Activated CD4-positive, CD25-positive, alpha-beta regulatory T cell treated with anti-CD3 and anti-CD28 coated beads, Interleukin-2, amount 50 U/mL, for 72 hours (primary cell): ENCODE results near the gene OCA2.

ENCODE experiments used
- DNase-seq: peaks from one replicate; pipeline ENCODE4 v3.0.0; 2021

OCA2 gene

GRCh38 chr15:27933562-27933961 is 165.6 kb downstream of the OCA2 start:
- no peak for DNase-seq

DNA sequence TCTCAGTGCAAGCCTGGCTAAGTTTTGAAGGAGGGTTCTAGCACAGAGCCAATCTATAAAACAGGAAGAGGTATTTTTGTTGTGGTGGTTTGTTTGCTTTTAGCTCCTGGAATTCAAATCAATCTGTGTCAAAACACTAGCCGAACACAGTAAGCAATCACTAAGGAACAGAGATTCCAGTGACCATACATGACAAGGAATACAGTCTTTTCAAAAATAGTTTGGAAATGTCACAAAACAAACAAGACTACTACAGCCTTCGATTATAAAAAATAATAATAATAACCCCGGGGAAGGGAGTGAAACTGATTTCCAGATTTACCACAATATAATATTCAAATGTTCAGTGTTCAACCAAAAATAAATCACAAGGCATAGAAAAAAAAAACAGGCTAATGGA is 166.5 kb downstream of the OCA2 start:
- DNase-seq = no peak

GRCh38 chr15:27928386-27928785 is 170.7 kb downstream of the OCA2 start:
- DNase-seq = no peak

DNA sequence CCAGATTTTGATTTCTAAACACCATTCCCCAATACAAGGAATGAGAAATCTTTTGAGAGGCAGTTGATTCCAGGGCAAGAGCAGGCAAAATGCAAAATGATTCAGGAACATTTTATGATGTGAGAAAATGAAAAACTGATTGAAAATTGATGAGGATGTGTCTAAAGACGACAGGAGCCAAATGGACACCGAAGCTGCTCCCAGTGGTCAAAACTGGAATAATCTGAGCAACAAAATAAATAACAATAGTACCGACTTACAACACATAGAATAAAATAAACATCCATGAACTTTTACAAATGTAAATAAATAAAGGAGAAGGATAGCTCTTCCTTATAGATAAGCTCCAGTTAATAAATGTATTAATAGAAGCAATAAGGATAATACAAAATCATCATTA is 186.8 kb downstream of the OCA2 start:
- no peak for DNase-seq

DNA sequence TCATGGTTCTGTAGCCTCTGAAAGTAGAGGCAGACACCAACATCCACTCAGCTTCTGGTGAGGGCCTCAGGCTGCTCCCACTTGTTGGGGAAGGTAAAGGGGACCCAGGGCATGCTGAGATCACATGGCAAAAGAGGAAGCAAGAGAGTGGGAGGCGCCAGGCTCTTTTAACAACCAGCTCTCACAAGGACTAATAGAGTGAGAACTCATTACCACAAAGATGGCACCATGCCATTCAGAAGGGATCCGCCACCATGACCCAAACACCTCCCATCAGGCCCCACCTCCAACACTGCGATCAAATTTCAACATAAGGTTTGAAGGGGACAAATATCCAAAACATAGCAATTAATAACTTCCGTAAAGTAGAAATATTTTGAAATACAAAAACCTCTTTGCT is 192.3 kb downstream of the OCA2 start:
- no peak for DNase-seq

DNA sequence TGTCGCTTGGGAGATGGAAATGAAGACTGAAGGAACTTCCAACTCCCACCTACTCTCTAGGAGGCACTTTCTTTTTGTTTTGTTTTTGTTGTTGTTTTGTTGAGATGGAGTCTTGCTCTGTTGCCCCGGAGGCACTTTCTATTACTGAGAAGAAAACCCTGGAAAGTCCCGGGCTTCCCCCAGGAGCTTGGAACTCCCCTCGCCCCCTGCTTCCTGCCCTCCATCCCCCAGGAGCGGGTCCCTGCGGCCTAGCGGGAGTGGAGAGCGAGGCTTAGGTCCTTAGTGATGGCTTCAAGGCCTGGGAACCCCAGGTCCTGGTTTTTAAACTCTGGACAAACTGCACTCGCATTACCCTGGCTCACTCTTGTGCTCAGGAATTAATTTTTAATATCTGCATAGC is 195.7 kb downstream of the OCA2 start:
- no peak for DNase-seq

GRCh38 chr15:27902680-27903385 is 196.3 kb downstream of the OCA2 start:
- no peak for DNase-seq

DNA sequence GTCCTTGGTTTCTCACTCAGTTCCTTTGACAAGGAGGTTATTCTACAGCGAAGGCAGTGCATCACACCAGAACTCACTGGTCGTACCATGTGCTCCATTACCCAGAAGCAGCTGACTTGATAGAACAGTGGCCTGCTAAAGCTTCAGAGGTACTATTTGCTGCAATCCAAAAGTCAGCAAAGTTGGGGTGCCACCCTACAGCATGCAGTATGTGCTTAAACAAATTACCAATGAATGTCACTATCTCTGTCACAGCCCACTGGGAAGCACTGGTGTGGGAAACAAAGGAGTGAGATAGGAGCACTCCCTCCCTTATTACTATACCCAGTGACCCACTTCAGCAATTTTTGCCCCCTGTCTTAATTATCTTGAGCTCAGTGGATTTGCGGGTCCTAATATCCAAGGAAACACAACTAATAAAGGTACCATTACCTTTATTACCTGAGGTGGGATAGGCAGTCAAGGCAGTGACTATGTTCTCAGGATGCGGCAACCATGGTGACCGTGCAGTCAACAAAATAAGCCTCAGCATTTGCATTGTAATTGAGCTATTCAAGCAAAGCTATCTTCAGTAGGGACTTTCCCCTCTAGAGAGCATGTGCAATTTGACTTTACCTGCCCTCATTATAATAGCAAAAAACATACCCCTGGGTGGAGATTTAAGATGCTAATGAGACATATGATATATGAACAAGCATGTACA is 199.4 kb downstream of the OCA2 start:
- no peak for DNase-seq

- no peak for DNase-seq
These were observed 201.6 kb downstream of the OCA2 start for GRCh38 chr15:27897481-27897880.

GRCh38 chr15:27894645-27895044 is 204.5 kb downstream of the OCA2 start:
- DNase-seq = no peak

- DNase-seq = no peak
These were observed 209.9 kb downstream of the OCA2 start for GRCh38 chr15:27889258-27889657.

DNA sequence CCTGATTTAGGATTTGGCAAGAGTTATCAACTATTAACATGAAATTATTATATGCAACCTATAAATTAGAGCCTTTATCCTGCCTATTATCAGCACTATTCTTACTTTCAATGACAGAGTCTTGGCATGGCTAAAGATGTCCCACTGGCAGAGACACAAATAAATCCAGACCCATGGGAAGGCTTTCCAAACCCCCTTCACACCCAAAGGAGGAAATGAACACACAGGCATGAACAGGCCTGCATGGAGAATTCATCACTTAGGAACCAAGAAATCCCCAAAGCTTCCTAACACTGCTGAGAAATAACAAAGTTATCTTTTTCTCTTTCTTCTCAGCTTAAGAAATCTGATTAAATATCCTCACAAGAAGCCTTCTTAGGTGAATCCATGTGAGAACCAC is 213.9 kb downstream of the OCA2 start:
- no peak for DNase-seq

DNA sequence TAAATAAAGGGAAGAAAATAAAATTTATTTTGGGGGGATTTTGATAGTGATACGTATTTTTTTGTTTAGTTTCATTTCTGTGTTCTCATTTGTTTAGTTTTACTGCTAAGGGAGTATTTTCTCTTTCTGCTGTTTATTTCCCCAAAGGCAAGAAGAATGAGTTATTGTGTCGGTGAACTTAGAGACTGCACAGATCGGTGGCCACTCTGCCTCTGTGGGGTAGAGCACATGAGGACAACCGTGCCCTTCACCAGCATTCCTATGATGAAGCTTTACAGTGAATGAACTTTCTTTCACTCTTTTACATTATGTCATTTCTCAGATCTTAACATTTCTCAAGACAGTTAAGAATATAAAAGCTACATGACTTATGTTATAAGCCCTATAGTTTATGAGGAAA is 214.4 kb downstream of the OCA2 start:
- DNase-seq = no peak

DNA sequence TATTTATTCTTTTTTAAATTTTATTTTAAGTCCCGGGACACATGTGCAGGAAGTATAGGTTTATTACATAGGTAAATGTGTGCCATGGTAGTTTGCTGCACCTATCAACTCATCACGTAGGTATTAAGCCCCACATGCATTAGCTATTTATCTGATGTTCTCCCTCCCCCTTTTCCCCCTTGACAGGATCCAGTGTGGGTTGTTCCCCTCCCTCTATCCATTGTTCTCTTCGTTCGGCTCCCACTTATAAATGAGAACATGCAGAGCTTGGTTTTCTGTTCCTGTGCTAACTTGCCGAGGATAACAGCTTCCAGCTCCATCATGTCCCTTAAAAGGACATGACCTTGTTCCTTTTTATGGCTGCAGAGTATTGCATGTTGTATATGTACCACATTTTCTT is 220.3 kb downstream of the OCA2 start:
- no peak for DNase-seq

DNA sequence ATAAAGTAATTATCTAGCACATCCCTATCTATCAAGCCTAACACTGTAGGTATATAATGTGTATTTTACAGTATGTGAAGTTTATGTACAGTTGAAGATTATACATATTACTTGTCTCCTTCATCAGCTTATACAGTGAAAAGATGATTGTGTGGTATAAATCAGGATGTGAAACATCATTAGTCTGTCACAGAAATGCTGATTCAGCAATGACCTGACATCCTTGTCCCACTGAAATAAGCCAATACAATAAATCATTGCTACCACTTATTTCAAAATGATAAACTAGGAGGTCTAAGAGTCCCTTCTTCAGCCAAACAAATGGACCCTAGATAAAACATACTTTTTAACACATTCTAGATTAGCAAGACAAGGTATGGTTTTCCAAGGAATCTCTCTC is 225.3 kb downstream of the OCA2 start:
- no peak for DNase-seq

- no peak for DNase-seq
These were observed 226.1 kb downstream of the OCA2 start for GRCh38 chr15:27873039-27873438.

DNA sequence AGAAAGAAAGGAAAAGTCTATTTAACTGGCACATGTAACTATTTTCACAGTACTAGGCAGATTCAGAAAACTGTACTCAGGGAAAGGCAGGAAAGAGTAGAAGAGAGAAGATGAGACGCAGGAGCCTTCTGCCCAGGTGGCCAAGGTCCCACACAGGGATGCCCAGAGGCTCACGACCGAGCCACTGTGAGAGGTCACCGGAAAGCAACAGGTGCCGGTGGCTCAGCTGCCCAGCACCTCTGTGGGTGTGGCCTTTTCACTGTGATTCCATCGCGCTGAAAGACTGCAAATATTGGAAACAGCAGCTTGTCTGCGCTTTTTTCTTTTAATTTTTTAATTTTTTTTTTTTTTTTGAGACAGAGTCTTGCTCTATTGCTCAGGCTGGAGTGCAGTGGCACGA is 226.8 kb downstream of the OCA2 start:
- DNase-seq = no peak

- no peak for DNase-seq
These were observed 227.2 kb downstream of the OCA2 start for GRCh38 chr15:27871902-27872260.

DNA sequence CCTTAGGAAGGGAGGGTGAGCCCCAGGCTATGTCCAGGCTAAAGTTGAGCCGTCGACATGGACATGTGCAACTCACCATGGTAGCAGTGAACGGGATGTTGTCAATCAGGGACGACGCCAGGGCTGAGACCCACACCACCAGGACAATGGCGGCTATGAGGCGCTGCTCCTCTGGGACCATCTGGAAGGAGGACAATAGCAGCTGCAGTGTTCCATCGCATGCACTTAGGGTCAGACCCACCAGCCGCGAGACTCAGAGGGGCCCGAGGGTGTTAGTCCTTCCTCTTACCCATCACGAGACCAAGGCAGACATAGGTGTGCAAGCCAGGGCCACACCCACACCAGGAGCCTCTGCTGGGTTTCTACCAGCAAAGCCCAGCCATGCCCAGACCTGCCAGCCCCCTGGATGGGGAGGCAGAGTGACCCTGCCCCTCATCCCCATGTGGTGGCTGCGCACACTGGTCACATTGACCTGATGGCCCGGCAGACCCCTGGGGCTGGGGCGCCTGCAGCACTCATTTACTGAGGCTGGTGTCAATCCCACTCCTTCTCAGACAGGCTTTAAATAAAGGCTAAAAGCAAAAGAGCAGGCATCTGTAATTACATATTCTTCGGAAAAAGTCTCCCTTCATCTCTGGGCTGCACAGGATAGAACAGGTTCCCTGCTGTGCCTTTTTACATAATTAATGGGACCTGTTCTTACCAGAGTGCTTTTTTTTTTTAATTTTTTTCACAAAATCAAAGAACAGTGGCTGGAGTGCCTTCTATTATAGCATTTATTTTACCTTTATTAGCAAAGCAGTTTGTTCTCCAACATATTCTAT is 227.8 kb downstream of the OCA2 start:
- DNase-seq = no peak

DNA sequence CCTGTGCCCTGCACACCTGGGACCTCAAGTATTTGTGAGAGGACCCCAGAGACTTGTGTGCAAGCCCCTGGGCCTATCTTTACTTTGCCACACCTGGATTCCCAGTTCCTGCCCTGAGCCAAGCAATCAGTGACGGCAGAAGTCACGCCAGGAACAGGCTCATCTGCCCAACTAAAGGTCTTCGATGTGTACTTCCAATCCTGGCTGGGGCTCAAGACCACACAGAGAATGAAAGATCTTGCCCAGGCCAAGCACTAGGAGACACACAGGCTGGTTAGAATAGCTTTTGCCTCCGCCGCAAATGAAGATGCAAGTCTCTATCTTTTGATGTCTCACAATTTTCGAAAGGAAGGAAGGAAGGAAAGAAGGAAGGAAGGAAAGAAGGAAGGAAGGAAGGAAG is 228.8 kb downstream of the OCA2 start:
- no peak for DNase-seq

DNA sequence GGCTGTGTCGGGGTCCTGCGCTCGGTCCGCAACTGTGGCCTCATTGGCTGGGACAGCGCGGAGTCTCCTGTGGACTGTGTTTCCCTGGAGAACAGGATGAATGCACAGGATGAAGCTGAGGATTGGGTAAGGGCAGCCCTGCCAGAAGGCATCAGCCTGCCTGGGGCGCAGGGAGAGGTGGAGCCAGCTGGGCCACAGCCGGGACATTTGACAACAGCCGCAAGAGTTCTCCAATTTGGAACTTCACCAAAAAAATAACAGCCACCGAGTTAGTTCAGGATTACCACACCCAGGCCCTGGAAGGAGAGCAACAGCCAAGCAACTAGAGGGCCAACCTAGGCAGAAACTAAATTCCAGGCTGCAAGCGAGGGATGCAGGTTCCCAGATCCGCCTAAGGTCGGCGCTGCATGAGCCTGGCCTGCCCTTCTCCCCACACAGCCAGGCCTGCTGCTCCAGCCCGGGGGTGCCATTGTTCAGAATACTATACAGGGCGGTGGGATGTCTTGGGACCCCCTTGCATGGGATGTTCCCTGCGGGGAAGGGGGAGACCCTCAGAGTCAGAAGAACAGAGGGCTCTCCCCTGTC is 229.3 kb downstream of the OCA2 start:
- no peak for DNase-seq

GRCh38 chr15:27868828-27869404 is 230.2 kb downstream of the OCA2 start:
- no peak for DNase-seq

DNA sequence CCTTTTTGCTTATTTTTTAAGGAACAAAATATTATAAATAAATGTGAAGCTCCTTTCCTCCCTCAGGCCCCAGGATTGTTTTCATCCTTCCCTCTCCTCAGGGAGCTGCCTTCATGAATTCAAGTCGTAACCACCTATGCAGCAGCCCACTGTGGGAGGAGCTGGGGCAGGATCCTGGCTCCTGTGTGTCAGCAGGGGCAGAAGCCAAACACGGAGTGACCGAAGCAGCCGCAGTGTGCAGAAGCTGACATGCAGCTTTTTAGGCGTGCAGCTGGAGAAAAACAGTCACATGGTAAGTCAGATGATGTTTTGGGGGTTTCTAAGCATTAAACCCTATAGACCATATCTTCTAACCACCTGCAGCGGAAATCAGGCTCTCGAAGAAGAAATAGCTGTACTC is 231.3 kb downstream of the OCA2 start:
- no peak for DNase-seq
